ENCODE data around the gene SPDYE1.
"Not testable (repeated sequence)": the region's sequence is repeated elsewhere in the genome, so short reads cannot be mapped to it uniquely, and the experiment has no call there.

SPDYE1 gene

GRCh38 chr7:44029433-44029832, 31.7 kb downstream of the SPDYE1 start:
- H3K36me3 ChIP-seq (ENCODE audit: control insufficient read depth, low read length); H3K27ac ChIP-seq (ENCODE audit: low read depth, low read length); H3K9me2 ChIP-seq (replicated peaks; ENCODE audit: control insufficient read depth, low read length); H3K4me2 ChIP-seq (ENCODE audit: low read length); H3F3A ChIP-seq (ENCODE audit: control insufficient read depth, insufficient read depth); H3K4me1 ChIP-seq (ENCODE audit: control insufficient read depth, low read length); H3K4me3 ChIP-seq (ENCODE audit: low read length); H3K27me3 ChIP-seq (ENCODE audit: control insufficient read depth, low read length); H4K20me1 ChIP-seq (ENCODE audit: control insufficient read depth, insufficient read depth, low read depth, low read length); H3K9me3 ChIP-seq (ENCODE audit: control insufficient read depth, insufficient read depth, low read length); H3K79me2 ChIP-seq (ENCODE audit: control insufficient read depth, low read length): not testable (repeated sequence)

- not testable (repeated sequence) for H3K36me3 ChIP-seq (ENCODE audit: control insufficient read depth, low read length); H3K4me3 ChIP-seq (ENCODE audit: low read length); H3K4me2 ChIP-seq (ENCODE audit: low read length); H3K9me2 ChIP-seq (replicated peaks; ENCODE audit: control insufficient read depth, low read length); H3K9me3 ChIP-seq (ENCODE audit: control insufficient read depth, insufficient read depth, low read length); H3K4me1 ChIP-seq (ENCODE audit: control insufficient read depth, low read length); H3K27ac ChIP-seq (ENCODE audit: low read depth, low read length); H4K20me1 ChIP-seq (ENCODE audit: control insufficient read depth, insufficient read depth, low read depth, low read length); H3F3A ChIP-seq (ENCODE audit: control insufficient read depth, insufficient read depth); H3K27me3 ChIP-seq (ENCODE audit: control insufficient read depth, low read length); H3K79me2 ChIP-seq (ENCODE audit: control insufficient read depth, low read length)
Measured at GRCh38 chr7:44030029-44030428, 32.3 kb downstream of the SPDYE1 start.

- not testable (repeated sequence) for H3K9me2 ChIP-seq (replicated peaks; ENCODE audit: control insufficient read depth, low read length); H3K9me3 ChIP-seq (ENCODE audit: control insufficient read depth, insufficient read depth, low read length); H3F3A ChIP-seq (ENCODE audit: control insufficient read depth, insufficient read depth); H3K4me3 ChIP-seq (ENCODE audit: low read length); H3K79me2 ChIP-seq (ENCODE audit: control insufficient read depth, low read length); H3K4me1 ChIP-seq (ENCODE audit: control insufficient read depth, low read length); H4K20me1 ChIP-seq (ENCODE audit: control insufficient read depth, insufficient read depth, low read depth, low read length); H3K27ac ChIP-seq (ENCODE audit: low read depth, low read length); H3K27me3 ChIP-seq (ENCODE audit: control insufficient read depth, low read length); H3K36me3 ChIP-seq (ENCODE audit: control insufficient read depth, low read length); H3K4me2 ChIP-seq (ENCODE audit: low read length)
Measured at GRCh38 chr7:44031319-44031718, 33.6 kb downstream of the SPDYE1 start.

GRCh38 chr7:44032031-44032430, 34.3 kb downstream of the SPDYE1 start:
- not testable (repeated sequence) for H3K9me2 ChIP-seq (replicated peaks; ENCODE audit: control insufficient read depth, low read length); H3K4me1 ChIP-seq (ENCODE audit: control insufficient read depth, low read length); H4K20me1 ChIP-seq (ENCODE audit: control insufficient read depth, insufficient read depth, low read depth, low read length); H3F3A ChIP-seq (ENCODE audit: control insufficient read depth, insufficient read depth); H3K79me2 ChIP-seq (ENCODE audit: control insufficient read depth, low read length); H3K4me3 ChIP-seq (ENCODE audit: low read length); H3K4me2 ChIP-seq (ENCODE audit: low read length); H3K27ac ChIP-seq (ENCODE audit: low read depth, low read length); H3K36me3 ChIP-seq (ENCODE audit: control insufficient read depth, low read length); H3K9me3 ChIP-seq (ENCODE audit: control insufficient read depth, insufficient read depth, low read length); H3K27me3 ChIP-seq (ENCODE audit: control insufficient read depth, low read length)

- not testable (repeated sequence) for H3K4me3 ChIP-seq (ENCODE audit: low read length); H3K79me2 ChIP-seq (ENCODE audit: control insufficient read depth, low read length); H3K36me3 ChIP-seq (ENCODE audit: control insufficient read depth, low read length); H3K9me3 ChIP-seq (ENCODE audit: control insufficient read depth, insufficient read depth, low read length); H3K27me3 ChIP-seq (ENCODE audit: control insufficient read depth, low read length); H4K20me1 ChIP-seq (ENCODE audit: control insufficient read depth, insufficient read depth, low read depth, low read length); H3K4me1 ChIP-seq (ENCODE audit: control insufficient read depth, low read length); H3K4me2 ChIP-seq (ENCODE audit: low read length); H3K27ac ChIP-seq (ENCODE audit: low read depth, low read length); H3K9me2 ChIP-seq (replicated peaks; ENCODE audit: control insufficient read depth, low read length); H3F3A ChIP-seq (ENCODE audit: control insufficient read depth, insufficient read depth)
Measured at GRCh38 chr7:44033971-44034844, 36.5 kb downstream of the SPDYE1 start.

GRCh38 chr7:44036364-44036763, 38.7 kb downstream of the SPDYE1 start:
- not testable (repeated sequence) for H3K79me2 ChIP-seq (ENCODE audit: control insufficient read depth, low read length); H3K9me3 ChIP-seq (ENCODE audit: control insufficient read depth, insufficient read depth, low read length); H3K27me3 ChIP-seq (ENCODE audit: control insufficient read depth, low read length); H4K20me1 ChIP-seq (ENCODE audit: control insufficient read depth, insufficient read depth, low read depth, low read length); H3K4me2 ChIP-seq (ENCODE audit: low read length); H3K36me3 ChIP-seq (ENCODE audit: control insufficient read depth, low read length); H3K4me3 ChIP-seq (ENCODE audit: low read length); H3K27ac ChIP-seq (ENCODE audit: low read depth, low read length); H3F3A ChIP-seq (ENCODE audit: control insufficient read depth, insufficient read depth); H3K9me2 ChIP-seq (replicated peaks; ENCODE audit: control insufficient read depth, low read length)
- peaks cover 18% of the 10 kb centered on the region for H3K4me1 ChIP-seq (ENCODE audit: control insufficient read depth, low read length)

- not testable (repeated sequence) for H3F3A ChIP-seq (ENCODE audit: control insufficient read depth, insufficient read depth); H3K9me3 ChIP-seq (ENCODE audit: control insufficient read depth, insufficient read depth, low read length); H3K4me3 ChIP-seq (ENCODE audit: low read length); H3K9me2 ChIP-seq (replicated peaks; ENCODE audit: control insufficient read depth, low read length); H3K27ac ChIP-seq (ENCODE audit: low read depth, low read length); H4K20me1 ChIP-seq (ENCODE audit: control insufficient read depth, insufficient read depth, low read depth, low read length); H3K27me3 ChIP-seq (ENCODE audit: control insufficient read depth, low read length); H3K36me3 ChIP-seq (ENCODE audit: control insufficient read depth, low read length); H3K4me2 ChIP-seq (ENCODE audit: low read length); H3K79me2 ChIP-seq (ENCODE audit: control insufficient read depth, low read length)
- H3K4me1 ChIP-seq (ENCODE audit: control insufficient read depth, low read length), result peaks cover 18% of the 10 kb centered on the region
Measured at GRCh38 chr7:44037951-44038350, 40.3 kb downstream of the SPDYE1 start.

GRCh38 chr7:44038553-44038952, 40.9 kb downstream of the SPDYE1 start:
- not testable (repeated sequence) for H3K79me2 ChIP-seq (ENCODE audit: control insufficient read depth, low read length); H3K9me2 ChIP-seq (replicated peaks; ENCODE audit: control insufficient read depth, low read length); H3K36me3 ChIP-seq (ENCODE audit: control insufficient read depth, low read length); H3K27me3 ChIP-seq (ENCODE audit: control insufficient read depth, low read length); H3K27ac ChIP-seq (ENCODE audit: low read depth, low read length); H3K9me3 ChIP-seq (ENCODE audit: control insufficient read depth, insufficient read depth, low read length); H4K20me1 ChIP-seq (ENCODE audit: control insufficient read depth, insufficient read depth, low read depth, low read length); H3K4me3 ChIP-seq (ENCODE audit: low read length); H3K4me2 ChIP-seq (ENCODE audit: low read length)
- peaks cover 19% of the 10 kb centered on the region for H3K4me1 ChIP-seq (ENCODE audit: control insufficient read depth, low read length)
- H3F3A ChIP-seq (ENCODE audit: control insufficient read depth, insufficient read depth), result peaks cover 10% of the 10 kb centered on the region

All from DOHH2 (cell line).